ENCODE data around the gene PRMT5.

DNA sequence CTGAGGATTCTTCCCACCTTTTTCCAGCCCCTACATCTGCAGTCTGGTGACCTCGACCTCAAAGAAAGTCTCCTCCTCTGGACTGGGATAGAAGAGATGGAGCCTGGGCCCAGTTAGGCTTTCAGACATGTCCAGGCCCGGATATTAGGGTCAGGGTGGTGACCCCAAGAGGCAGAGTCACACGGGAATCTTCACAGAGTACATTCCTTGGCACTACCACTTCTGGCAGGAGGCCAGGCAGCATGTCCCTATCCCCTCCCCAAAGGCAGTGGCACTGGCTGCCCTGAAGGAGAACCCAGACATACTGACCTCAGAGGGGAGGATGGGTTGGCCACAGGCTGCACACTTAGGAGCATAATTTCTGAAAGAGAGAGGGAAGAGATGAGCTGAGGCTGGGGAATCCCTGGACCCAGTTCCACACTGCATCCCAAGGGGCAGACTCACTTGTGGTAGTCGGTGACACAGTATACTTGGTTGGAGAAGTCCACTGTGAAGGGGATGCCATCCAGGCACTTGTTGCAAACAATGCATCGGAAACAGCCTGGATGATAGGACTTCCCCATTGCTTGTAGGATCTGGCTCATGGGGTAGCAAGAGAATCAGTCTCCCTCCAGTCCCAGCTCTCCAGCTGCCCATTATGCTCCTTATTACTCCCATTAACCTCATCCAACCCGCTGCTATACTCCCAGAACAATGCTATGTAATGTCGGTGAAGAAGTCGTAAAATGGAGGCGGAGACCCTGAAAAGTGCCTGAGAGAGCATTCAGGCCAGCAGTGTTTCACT is 45.5 kb upstream of the PRMT5 start:
- TF ChIP-seq ARNT (IDR thresholded peaks at IDR 0.05) (no peak), SP1 (IDR thresholded peaks at IDR 0.05) (no peak), HDGF (IDR thresholded peaks at IDR 0.05; ENCODE audit: borderline replicate concordance) (no peak), FOXK2 (IDR thresholded peaks at IDR 0.05) (no peak), ELF4 (IDR thresholded peaks at IDR 0.05) (no peak), FOXA1 (IDR thresholded peaks at IDR 0.05) (no peak), BHLHE40 (IDR thresholded peaks at IDR 0.05; ENCODE audit: borderline replicate concordance) (no peak), FOXM1 (IDR thresholded peaks at IDR 0.05; ENCODE audit: borderline replicate concordance) (no peak), NFRKB (IDR thresholded peaks at IDR 0.05) (no peak)
- TF ChIP-seq, protein P1, sequence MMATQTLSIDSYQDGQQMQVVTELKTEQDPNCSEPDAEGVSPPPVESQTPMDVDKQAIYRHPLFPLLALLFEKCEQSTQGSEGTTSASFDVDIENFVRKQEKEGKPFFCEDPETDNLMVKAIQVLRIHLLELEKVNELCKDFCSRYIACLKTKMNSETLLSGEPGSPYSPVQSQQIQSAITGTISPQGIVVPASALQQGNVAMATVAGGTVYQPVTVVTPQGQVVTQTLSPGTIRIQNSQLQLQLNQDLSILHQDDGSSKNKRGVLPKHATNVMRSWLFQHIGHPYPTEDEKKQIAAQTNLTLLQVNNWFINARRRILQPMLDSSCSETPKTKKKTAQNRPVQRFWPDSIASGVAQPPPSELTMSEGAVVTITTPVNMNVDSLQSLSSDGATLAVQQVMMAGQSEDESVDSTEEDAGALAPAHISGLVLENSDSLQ (IDR thresholded peaks at IDR 0.05), result no peak

Data from HEK293T (cell line).